ENCODE results near the gene AHRR. TPM values are rescaled to one million over a fixed set of nuclear protein-coding genes. Genes with fewer than 3 reads are reported as not detected.

AHRR gene
- total RNA-seq, 6 experiments from 2014 or later, result 0.06 to 0.81 (median 0.43) TPM

DNA sequence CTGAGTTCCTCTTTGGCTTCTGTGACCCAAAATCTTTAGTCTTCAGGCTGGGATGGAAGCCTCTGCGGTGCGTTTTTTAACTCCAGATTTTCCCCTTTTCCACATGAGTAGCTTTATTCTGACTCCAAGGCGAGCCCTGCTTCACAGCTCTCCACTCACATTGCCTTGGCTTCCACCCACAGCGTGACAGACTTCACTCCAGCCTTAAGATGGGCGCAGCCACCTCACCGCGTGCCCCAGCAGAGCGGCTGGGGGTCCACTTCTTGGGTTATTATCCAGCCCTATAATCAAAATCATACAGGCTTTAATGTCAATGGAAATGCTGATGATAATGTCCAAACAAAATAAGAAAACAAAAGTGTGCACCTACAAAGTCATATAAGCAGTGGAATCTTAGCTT, 122.7 kb downstream of the AHRR start:
- ATAC-seq, result no peak
- peak in 1 of 3 donors; percentile 25 for DNase-seq
- Histone ChIP-seq H3K4me1 (peaks cover 0 to 14% (median 6%) of the 10 kb centered on the region in 4 donors), H3K9me3 (no peaks in the 10 kb centered on the region), H3K4me3 (peak overlapping the region; percentile 92 to 99 (median 96)), H3K36me3 (peaks cover 3 to 22% (median 11%) of the 10 kb centered on the region in 4 donors), H3K27ac (no peak overlapping the region), H3K27me3 (no peaks in the 10 kb centered on the region)
- intact Hi-C loops (cut with DNase I), result no loop called here
- WGBS (ENCODE audit: insufficient coverage, low coverage, low lambda C conversion rate, missing lambda C conversion rate), result 82% methylated on average over 8 of the region's 8 CpGs
- TF ChIP-seq, protein P1, sequence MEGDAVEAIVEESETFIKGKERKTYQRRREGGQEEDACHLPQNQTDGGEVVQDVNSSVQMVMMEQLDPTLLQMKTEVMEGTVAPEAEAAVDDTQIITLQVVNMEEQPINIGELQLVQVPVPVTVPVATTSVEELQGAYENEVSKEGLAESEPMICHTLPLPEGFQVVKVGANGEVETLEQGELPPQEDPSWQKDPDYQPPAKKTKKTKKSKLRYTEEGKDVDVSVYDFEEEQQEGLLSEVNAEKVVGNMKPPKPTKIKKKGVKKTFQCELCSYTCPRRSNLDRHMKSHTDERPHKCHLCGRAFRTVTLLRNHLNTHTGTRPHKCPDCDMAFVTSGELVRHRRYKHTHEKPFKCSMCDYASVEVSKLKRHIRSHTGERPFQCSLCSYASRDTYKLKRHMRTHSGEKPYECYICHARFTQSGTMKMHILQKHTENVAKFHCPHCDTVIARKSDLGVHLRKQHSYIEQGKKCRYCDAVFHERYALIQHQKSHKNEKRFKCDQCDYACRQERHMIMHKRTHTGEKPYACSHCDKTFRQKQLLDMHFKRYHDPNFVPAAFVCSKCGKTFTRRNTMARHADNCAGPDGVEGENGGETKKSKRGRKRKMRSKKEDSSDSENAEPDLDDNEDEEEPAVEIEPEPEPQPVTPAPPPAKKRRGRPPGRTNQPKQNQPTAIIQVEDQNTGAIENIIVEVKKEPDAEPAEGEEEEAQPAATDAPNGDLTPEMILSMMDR (IDR thresholded peaks at IDR 0.05), result no peak
- TF ChIP-seq POLR2A (IDR thresholded peaks at IDR 0.05), result no peak

DNA sequence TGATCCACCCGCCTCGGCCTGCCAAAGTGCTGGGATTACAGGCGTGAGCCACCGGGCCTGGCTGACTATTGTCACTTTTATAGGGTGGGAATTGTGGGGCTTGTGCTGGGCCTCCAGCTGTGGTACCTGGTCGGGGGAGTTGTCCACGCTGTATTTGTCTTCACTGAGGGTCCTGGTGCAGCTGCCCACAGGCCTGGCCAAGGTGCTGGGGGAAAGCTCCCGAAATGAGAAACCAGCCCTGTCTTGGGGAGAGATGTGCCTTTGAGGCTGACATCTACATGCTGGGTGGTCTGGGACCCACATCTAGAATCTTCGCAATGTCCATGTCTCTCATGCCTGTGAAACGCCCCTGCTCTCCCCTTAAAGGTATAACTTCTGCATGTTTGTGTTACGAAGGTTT, 124.1 kb downstream of the AHRR start:
- H3K4me1 ChIP-seq, result peaks cover 0 to 14% (median 6%) of the 10 kb centered on the region in 4 donors
- H3K27me3 ChIP-seq, result no peaks in the 10 kb centered on the region
- no peaks in the 10 kb centered on the region for H3K9me3 ChIP-seq
- H3K4me3 ChIP-seq, result no peak overlapping the region
- no peak for TF ChIP-seq POLR2A (IDR thresholded peaks at IDR 0.05)
- TF ChIP-seq, protein P1 (IDR thresholded peaks at IDR 0.05), result no peak
- DNase-seq, result peak in 1 of 3 donors; percentile 27
- no peak overlapping the region for H3K27ac ChIP-seq
- peaks cover 3 to 30% (median 12%) of the 10 kb centered on the region in 4 donors for H3K36me3 ChIP-seq
- intact Hi-C loops (cut with DNase I), result no loop called here
- WGBS (ENCODE audit: insufficient coverage, low coverage, low lambda C conversion rate, missing lambda C conversion rate), result 50% methylated on average over 1 of the region's 10 CpGs
- ATAC-seq, result no peak

DNA sequence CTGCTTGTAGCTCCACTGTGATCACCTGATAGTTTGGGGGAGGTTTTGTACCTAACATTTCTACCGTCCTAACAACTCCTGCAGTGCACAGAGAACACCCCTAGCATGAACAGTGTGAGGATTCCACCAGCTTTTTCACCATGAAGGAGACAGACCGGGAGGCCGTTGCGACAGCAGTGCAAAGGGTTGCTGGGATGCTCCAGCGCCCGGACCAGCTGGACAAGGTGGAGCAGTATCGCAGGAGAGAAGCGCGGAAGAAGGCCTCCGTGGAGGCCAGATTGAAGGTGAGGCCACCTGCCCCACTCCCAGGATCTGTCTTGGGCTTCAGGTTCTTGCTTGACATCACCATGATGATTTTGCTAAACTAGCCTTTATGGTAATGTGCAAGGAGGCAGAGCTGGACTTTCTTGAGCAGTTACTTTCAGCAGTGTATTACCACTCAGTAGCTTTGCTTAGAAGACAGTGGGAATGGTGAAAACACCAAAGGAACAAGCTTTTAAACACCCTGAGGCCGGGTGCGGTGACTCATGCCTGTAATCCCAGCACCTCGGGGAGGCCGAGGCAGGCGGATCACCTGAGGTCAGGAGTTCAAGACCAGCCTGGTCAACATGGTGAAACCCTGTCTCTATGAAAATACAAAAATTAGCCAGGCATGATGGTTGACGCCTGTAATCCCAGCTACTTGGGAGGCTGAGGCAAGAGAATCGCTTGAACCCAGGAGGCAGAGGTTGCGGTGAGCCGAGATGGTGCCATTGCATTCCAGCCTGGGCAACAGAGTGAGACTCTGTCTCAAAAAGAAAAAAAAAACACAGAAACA, 124.8 kb downstream of the AHRR start:
- H3K9me3 ChIP-seq, result no peaks in the 10 kb centered on the region
- no peak for TF ChIP-seq POLR2A (IDR thresholded peaks at IDR 0.05)
- TF ChIP-seq, protein P1 (IDR thresholded peaks at IDR 0.05), result no peak
- H3K27ac ChIP-seq, result no peak overlapping the region
- DNase-seq (peak in 1 of 3 donors; percentile 33), ATAC-seq (no peak)
- WGBS (ENCODE audit: insufficient coverage, low coverage, low lambda C conversion rate, missing lambda C conversion rate), result 81% methylated on average over 12 of the region's 19 CpGs
- no peaks in the 10 kb centered on the region for H3K27me3 ChIP-seq
- H3K4me3 ChIP-seq, result no peak overlapping the region
- intact Hi-C loops (cut with DNase I), result no loop called here
- H3K36me3 ChIP-seq, result peaks cover 3 to 36% (median 12%) of the 10 kb centered on the region in 4 donors
- peaks cover 0 to 14% (median 6%) of the 10 kb centered on the region in 4 donors for H3K4me1 ChIP-seq

DNA sequence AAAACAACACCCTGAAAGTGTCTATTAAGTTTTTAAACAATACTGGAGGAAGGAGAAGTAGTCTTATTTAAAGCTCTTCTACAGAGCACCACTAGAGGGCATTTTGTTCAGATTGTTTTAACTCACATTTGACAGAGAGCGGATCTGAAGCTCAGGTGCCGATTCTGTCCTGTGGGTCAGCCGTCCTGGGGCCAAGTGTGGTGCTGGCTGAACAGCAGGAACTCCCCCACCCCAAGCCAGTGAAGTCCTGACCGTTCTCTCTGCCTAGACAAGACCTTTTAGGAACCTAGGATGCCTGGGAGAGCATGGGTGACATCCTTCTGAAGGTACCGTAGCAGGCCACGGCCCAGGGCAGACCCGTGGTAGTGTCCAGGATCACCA, 125.4 kb downstream of the AHRR start:
- ATAC-seq, result peak; percentile 19 to 45 (median 42)
- TF ChIP-seq POLR2A (IDR thresholded peaks at IDR 0.05), result no peak
- TF ChIP-seq, protein P1 (IDR thresholded peaks at IDR 0.05), result peak; percentile 38 to 61 (median 54)
- H3K9me3 ChIP-seq, result no peaks in the 10 kb centered on the region
- peaks cover 3 to 36% (median 12%) of the 10 kb centered on the region in 4 donors for H3K36me3 ChIP-seq
- intact Hi-C loops (cut with DNase I), result no loop called here
- no peaks in the 10 kb centered on the region for H3K27me3 ChIP-seq
- no peak overlapping the region for H3K27ac ChIP-seq
- no peak overlapping the region for H3K4me3 ChIP-seq
- WGBS (ENCODE audit: insufficient coverage, low coverage, low lambda C conversion rate, missing lambda C conversion rate), result 14% methylated on average over 3 of the region's 7 CpGs
- DNase-seq, result peak in 1 of 3 donors; percentile 35
- peaks cover 0 to 13% (median 6%) of the 10 kb centered on the region in 4 donors for H3K4me1 ChIP-seq
